ENCODE results near the gene SLC7A6.

The SLC7A6 gene

GRCh38 chr16:68234188-68235107, 29.9 kb upstream of the SLC7A6 start:
- H3K4me3 ChIP-seq (replicated peaks in 1 of 2; ENCODE audit: low read depth in 2 of 2, low read length in 2 of 2) = no peak overlapping the region
- no peak for TF ChIP-seq CTCF (IDR thresholded peaks at IDR 0.05; ENCODE audit: low read depth, low read length)
- peak in 1 of 2 donors; percentile 10 for DNase-seq (ENCODE audit: low read depth in 2 of 2)

- no peak for TF ChIP-seq CTCF (IDR thresholded peaks at IDR 0.05; ENCODE audit: low read depth, low read length)
- H3K4me3 ChIP-seq (replicated peaks in 1 of 2; ENCODE audit: low read depth in 2 of 2, low read length in 2 of 2) = no peak overlapping the region
- DNase-seq (ENCODE audit: low read depth in 2 of 2) = no peak
These were observed 29.0 kb upstream of the SLC7A6 start for GRCh38 chr16:68235108-68235886.

- DNase-seq (ENCODE audit: low read depth in 2 of 2) = no peak
- H3K4me3 ChIP-seq (replicated peaks in 1 of 2; ENCODE audit: low read depth in 2 of 2, low read length in 2 of 2) = peak within 1 kb of the TSS; percentile 53 to 61
- TF ChIP-seq CTCF (IDR thresholded peaks at IDR 0.05; ENCODE audit: low read depth, low read length) = no peak
These were observed 28.5 kb upstream of the SLC7A6 start, which contains the start of gene ESRP2 for GRCh38 chr16:68235887-68236136. Gene ESRP2 (minus strand): TSS chr16:68236127. CDS start chr16:68236045, 82 bp downstream.

- H3K4me3 ChIP-seq (replicated peaks in 1 of 2; ENCODE audit: low read depth in 2 of 2, low read length in 2 of 2) = peak overlapping the region in 1 of 2 donors; percentile 25
- DNase-seq (ENCODE audit: low read depth in 2 of 2) = no peak
- TF ChIP-seq CTCF (IDR thresholded peaks at IDR 0.05; ENCODE audit: low read depth, low read length) = no peak
These were observed 28.0 kb upstream of the SLC7A6 start for GRCh38 chr16:68236137-68236825.

- H3K4me3 ChIP-seq (replicated peaks in 1 of 2; ENCODE audit: low read depth in 2 of 2, low read length in 2 of 2) = peak overlapping the region; percentile 53 to 61
- no peak for DNase-seq (ENCODE audit: low read depth in 2 of 2)
- TF ChIP-seq CTCF (IDR thresholded peaks at IDR 0.05; ENCODE audit: low read depth, low read length) = no peak
These were observed 27.5 kb upstream of the SLC7A6 start for GRCh38 chr16:68236826-68237242.

GRCh38 chr16:68237243-68238028, 26.9 kb upstream of the SLC7A6 start:
- TF ChIP-seq CTCF (IDR thresholded peaks at IDR 0.05; ENCODE audit: low read depth, low read length) = no peak
- DNase-seq (ENCODE audit: low read depth in 2 of 2) = peak; percentile 98
- H3K4me3 ChIP-seq (replicated peaks in 1 of 2; ENCODE audit: low read depth in 2 of 2, low read length in 2 of 2) = peak overlapping the region; percentile 53 to 61
